Mucosa of descending colon (tissue), 3 donors: Measurements from ENCODE around the gene TNPO3. TPM values are rescaled to one million over a fixed set of nuclear protein-coding genes. Genes with fewer than 3 reads are reported as not detected.

Source experiments
- ATAC-seq: fragments of 200-7000 bp; cut with Tn5 transposase; one replicate; pipeline ENCODE4 v1.9.1; 2020; ENCODE audit warnings: mild to moderate bottlenecking, moderate library complexity
- DNase-seq, 3 donors: peaks; one replicate each; pipeline ENCODE4 v3.0.0-alpha.2; 2020
- H3K36me3 ChIP-seq: fragments of 200-600 bp; one replicate; pipeline ENCODE4 v1.8.0; 2021; ENCODE audit warnings: low read depth, mild to moderate bottlenecking
- H3K4me1 ChIP-seq: fragments of 200-600 bp; one replicate; pipeline ENCODE4 v1.8.0; 2021; ENCODE audit warnings: low read depth, mild to moderate bottlenecking
- H3K4me3 ChIP-seq: fragments of 200-600 bp; one replicate; pipeline ENCODE4 v1.8.0; 2021; ENCODE audit warnings: mild to moderate bottlenecking
- H3K9me3 ChIP-seq: fragments of 200-600 bp; one replicate; pipeline ENCODE4 v1.8.0; 2021; ENCODE audit warnings: mild to moderate bottlenecking
- CTCF ChIP-seq: fragments of 200-600 bp; IDR thresholded peaks from one replicate; pipeline ENCODE4 v1.8.0; 2022; ENCODE audit warnings: antibody characterized with exemption, mild to moderate bottlenecking
- intact Hi-C, 2 donors: fragments of 100-400 bp; cut with DNase I in 1 of 2; cut with micrococcal nuclease in 1 of 2; formaldehyde crosslinking; loops; one replicate each; pipeline versions ENCODE4 v1.11.0 to v1.11.1; 2022; cut with DNase I, micrococcal nuclease
- total RNA-seq, 3 donors: library from RNA; stranded (reverse); fragmentation: NEBNext Ultra II Directional in 2 of 3; extraction: Animal tissue kit (Norgen Biotek cat#: 25700) in 2 of 3; gene quantifications; one replicate each; pipeline versions ENCODE4 v1.2.1 to v1.2.4, GENCODE V29; 2021 to 2023
- donor health status: DM: no; HTN: no; CAD: no; lungs with moderate emphysema.
- donor health status: DM: no; HTN: no; CAD: no.
- donor health status: DM: no; HTN: yes; CAD: no.

Gene TNPO3
- total RNA-seq, 3 donors from 2014 or later, result 36.0 to 43.6 (median 38.7) TPM

DNA sequence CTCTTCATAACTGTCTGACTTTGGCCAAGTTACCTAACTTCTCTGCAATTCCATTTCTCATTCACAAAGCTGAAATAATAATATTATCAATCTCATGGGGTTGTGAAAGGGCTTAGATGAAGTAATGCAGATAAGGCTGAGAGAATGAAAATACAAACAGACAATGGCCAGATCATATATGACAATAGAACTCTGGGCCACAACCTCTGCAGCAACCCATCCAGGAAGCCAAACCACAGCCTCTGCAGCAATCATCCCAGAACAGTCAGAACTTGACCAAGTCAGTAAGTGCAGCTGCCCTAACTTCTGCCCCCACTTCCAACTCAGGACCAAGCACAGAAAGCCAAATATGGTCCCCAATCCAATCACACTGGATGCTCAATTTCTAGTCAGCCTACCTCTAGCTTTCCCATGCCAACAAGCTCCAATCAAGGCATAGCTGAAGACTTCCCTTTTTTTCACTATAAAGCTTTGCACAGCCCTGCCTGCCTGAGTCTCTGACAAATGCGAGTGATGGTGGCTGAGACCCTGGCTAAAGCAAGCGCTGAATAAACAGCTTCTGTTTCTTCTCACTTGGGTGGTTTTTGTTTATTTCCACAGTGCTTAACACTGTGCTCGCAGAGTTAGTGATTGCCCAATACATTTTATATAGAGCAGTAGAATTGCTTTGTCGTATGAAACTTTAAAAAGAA lies 34.8 kb upstream of the TNPO3 start:
- no peak for DNase-seq
- no peaks in the 10 kb centered on the region for H3K36me3 ChIP-seq
- no peak overlapping the region for H3K4me3 ChIP-seq
- intact Hi-C loops, result loop anchor here (5.0 to 10.0 kb wide), 2 partner anchors 185 to 187 kb away; no protein-coding TSS in a partner anchor
- TF ChIP-seq CTCF, result no peak
- no peaks in the 10 kb centered on the region for H3K9me3 ChIP-seq
- ATAC-seq, result no peak
- H3K4me1 ChIP-seq, result peaks cover 3% of the 10 kb centered on the region

GRCh38 chr7:129084801-129085551 lies 30.1 kb upstream of the TNPO3 start:
- DNase-seq (no peak), ATAC-seq (no peak)
- intact Hi-C loops, result no loop called here
- H3K4me1 ChIP-seq, result no peaks in the 10 kb centered on the region
- H3K9me3 ChIP-seq, result no peaks in the 10 kb centered on the region
- H3K4me3 ChIP-seq, result no peak overlapping the region
- no peaks in the 10 kb centered on the region for H3K36me3 ChIP-seq
- TF ChIP-seq CTCF, result no peak

DNA sequence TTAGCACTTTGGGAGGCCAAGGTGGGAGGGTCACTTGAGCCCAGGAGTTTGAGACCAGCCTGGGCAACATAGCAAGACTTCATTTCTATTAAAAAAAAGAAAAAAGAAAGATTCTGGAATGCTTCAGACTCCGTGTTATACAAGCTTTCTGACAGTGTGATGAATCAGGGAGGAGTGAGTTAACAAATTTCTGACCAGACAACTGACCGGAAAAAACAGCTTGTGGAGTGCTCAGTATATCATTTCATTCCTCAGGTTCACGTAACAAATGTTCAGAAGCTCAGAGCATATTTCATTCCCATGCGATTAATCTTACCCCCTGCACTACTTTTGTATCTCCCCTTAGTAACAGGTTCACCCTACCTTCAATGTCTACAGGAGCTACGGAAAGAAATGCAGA lies 28.6 kb upstream of the TNPO3 start:
- Histone ChIP-seq H3K4me1 (no peaks in the 10 kb centered on the region), H3K9me3 (no peaks in the 10 kb centered on the region), H3K4me3 (no peak overlapping the region), H3K36me3 (no peaks in the 10 kb centered on the region)
- intact Hi-C loops, result no loop called here
- DNase-seq (no peak), ATAC-seq (no peak)
- no peak for TF ChIP-seq CTCF

GRCh38 chr7:129078455-129078854 lies 23.5 kb upstream of the TNPO3 start:
- Histone ChIP-seq H3K9me3 (no peaks in the 10 kb centered on the region), H3K4me1 (no peaks in the 10 kb centered on the region), H3K36me3 (no peaks in the 10 kb centered on the region), H3K4me3 (no peak overlapping the region)
- DNase-seq, result no peak
- no peak for ATAC-seq
- no peak for TF ChIP-seq CTCF
- intact Hi-C loops, result no loop called here

DNA sequence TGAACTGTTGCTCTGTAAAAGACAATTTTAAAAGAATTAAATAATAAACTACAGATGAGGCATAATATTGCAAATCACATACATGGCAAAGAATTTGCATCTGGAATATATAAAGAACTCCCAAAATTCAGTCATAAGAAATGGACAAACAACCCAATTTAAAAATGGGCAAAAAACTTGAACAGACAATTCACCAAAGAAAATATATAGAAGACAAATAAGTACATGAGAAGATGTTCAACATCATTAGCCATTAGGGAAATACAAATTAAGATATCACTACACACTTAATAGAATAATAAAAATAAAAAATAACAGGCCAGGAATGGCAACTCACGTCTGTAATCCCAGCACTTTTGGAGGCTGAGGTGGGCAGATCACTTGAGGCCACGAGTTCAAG lies 22.0 kb upstream of the TNPO3 start:
- Histone ChIP-seq H3K4me1 (no peaks in the 10 kb centered on the region), H3K36me3 (no peaks in the 10 kb centered on the region), H3K4me3 (no peak overlapping the region), H3K9me3 (no peaks in the 10 kb centered on the region)
- intact Hi-C loops, result no loop called here
- TF ChIP-seq CTCF, result no peak
- no peak for ATAC-seq
- DNase-seq, result no peak
